ES-I3 (cell line): Measurements from ENCODE around the gene TMEM245.
"Not testable (repeated sequence)": the region's sequence is repeated elsewhere in the genome, so short reads cannot be mapped to it uniquely, and the experiment has no call there.

ENCODE experiments used
- H3K36me3 ChIP-seq: 2 replicates; pipeline ENCODE4 v1.6.1; 2013; ENCODE audit warnings: mild to moderate bottlenecking, low read length, control low read depth, moderate library complexity; ENCODE audit not compliant: insufficient read depth
- H3K4me1 ChIP-seq: 2 replicates; pipeline ENCODE4 v1.6.1; 2013; ENCODE audit warnings: mild to moderate bottlenecking, control low read depth, low read length; ENCODE audit not compliant: insufficient read depth
- H3K9ac ChIP-seq: 2 replicates; pipeline ENCODE4 v1.6.1; 2013; ENCODE audit warnings: low read depth, mild to moderate bottlenecking, low read length, moderate library complexity
- H3K9me3 ChIP-seq: 2 replicates; pipeline ENCODE4 v1.6.1; 2013; ENCODE audit warnings: mild to moderate bottlenecking, low read length, moderate library complexity; ENCODE audit not compliant: control insufficient read depth, insufficient read depth

TMEM245 gene

GRCh38 chr9:109149089-109149488, 29.3 kb upstream of the TMEM245 start:
- Histone ChIP-seq H3K9ac (no peak overlapping the region), H3K9me3 (peaks cover 10% of the 10 kb centered on the region; the same call in 1 of the 2 replicates), H3K36me3 (no peaks in the 10 kb centered on the region), H3K4me1 (no peaks in the 10 kb centered on the region)

- Histone ChIP-seq H3K4me1 (no peaks in the 10 kb centered on the region), H3K9ac (no peak overlapping the region), H3K36me3 (no peaks in the 10 kb centered on the region), H3K9me3 (no peaks in the 10 kb centered on the region)
Measured at GRCh38 chr9:109145051-109145450, 25.3 kb upstream of the TMEM245 start.

DNA sequence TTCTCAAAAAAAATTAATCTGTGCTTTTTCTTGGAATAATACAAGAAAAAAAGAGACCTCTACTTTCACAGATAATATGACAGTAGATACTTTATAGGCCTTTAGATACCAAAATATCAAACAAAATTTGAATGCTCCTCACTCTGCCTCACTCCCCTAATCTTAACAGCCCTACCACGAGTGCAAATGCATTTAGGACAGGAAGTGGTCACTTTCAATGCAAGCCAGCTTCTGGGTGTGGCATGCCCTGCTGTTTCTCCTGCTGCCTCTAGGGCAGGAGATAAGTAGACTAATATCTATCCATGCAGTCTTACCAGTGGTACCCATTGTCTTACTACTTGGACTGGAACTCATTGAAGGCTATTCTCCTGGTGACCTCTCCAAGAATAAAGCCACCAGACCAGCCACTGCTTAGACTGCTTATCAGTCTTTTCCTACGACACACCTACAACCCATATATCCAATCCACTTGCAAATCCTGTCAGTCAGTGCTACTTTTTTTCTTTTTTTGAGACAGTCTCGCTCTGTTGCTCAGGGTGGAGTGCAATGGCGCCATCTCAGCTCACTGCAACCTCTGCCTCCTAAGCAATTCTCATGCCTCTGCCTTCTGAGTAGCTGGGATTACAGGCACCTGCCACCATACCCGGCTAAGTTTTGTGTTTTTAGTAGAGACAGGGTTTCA, 24.3 kb upstream of the TMEM245 start:
- Histone ChIP-seq H3K9me3 (no peaks in the 10 kb centered on the region), H3K9ac (no peak overlapping the region), H3K4me1 (no peaks in the 10 kb centered on the region), H3K36me3 (no peaks in the 10 kb centered on the region)

DNA sequence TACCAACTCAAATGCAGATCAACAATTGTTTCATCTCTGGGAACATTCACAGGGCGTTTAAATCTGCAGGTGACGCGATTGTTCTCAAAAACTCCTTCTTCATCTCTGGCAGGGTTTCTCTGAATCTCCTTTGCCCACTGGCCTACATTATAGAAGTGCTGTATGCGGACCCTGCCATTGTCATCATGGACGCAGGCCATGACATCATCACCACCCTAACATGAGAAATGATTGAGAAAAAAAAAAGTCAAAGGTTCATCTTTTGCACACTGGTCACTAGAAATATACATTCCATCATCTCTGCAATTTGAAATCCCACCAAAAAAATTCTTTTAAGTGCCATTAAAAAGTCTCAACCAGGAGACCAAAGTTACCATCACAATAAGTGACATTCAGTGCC, 21.6 kb upstream of the TMEM245 start:
- Histone ChIP-seq H3K36me3 (no peaks in the 10 kb centered on the region), H3K4me1 (no peaks in the 10 kb centered on the region), H3K9ac (no peak overlapping the region), H3K9me3 (no peaks in the 10 kb centered on the region)

GRCh38 chr9:109139851-109140250, 20.1 kb upstream of the TMEM245 start:
- Histone ChIP-seq H3K9me3 (no peaks in the 10 kb centered on the region), H3K36me3 (no peaks in the 10 kb centered on the region), H3K4me1 (no peaks in the 10 kb centered on the region), H3K9ac (no peak overlapping the region)

DNA sequence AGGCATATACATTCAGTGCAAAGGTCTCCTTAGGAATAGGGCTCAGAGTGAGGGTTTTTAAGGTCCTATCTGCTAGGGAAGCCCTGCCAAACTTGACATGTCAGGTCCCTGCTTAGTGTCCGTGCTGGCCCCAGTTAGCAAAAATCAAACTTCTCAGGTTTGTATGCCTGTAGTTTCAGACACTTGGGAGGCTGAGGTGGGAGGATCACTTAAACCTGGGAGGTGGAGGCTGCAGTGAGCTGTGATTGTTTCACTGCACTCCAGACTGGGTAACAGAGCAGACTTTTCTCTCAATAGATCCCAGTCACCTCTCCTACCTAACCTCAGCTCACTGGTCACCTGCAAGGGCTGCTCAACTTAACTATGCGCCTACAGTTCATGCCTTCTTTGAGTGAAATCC, 18.7 kb upstream of the TMEM245 start:
- Histone ChIP-seq H3K4me1 (no peaks in the 10 kb centered on the region), H3K36me3 (no peaks in the 10 kb centered on the region), H3K9ac (no peak overlapping the region), H3K9me3 (no peaks in the 10 kb centered on the region)

DNA sequence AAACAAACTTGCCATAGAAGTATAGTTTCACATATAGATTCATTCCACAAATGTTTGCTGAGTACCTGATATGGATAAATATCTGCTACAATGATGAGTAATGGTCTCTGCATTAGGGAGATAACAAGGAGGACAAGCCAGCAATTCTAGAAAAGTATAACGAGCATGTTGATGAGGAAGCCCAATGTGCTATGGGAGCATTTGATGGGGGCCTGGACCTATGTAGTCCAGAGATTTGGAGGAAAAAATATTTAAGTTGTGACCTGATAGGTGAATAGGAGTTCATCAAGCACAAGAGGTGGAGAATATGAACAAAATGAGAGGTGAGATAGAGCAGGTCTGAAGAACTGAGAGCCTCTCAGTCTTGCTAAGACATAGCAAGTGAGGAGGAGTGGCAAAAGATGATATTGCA, 14.4 kb upstream of the TMEM245 start:
- Histone ChIP-seq H3K36me3 (no peaks in the 10 kb centered on the region), H3K9me3 (no peaks in the 10 kb centered on the region), H3K9ac (no peak overlapping the region), H3K4me1 (no peaks in the 10 kb centered on the region)

- Histone ChIP-seq H3K4me1 (no peaks in the 10 kb centered on the region), H3K9ac (no peak overlapping the region), H3K36me3 (no peaks in the 10 kb centered on the region), H3K9me3 (no peaks in the 10 kb centered on the region)
Measured at GRCh38 chr9:109133533-109133932, 13.8 kb upstream of the TMEM245 start.

DNA sequence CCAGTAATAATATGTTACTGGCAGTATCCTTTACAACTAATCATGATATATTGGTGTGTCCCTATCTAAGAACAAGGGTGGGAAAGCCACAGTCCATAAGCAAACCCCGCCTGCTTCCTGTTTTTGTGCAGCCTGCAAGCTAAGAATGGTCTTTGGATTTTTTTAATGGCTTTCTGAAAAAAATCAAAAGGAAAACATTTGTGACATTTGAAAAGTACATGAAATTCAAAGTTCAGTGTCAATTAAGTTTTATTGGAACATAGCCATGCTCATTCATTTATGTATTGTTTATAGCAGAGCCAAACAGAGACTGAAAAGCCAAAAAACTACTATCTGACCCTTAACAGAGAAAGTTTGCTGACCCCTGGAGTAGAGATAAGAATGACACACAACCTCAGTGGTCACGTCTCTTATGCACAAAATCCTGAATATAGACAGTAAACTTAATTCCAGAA, 12.8 kb upstream of the TMEM245 start:
- no peaks in the 10 kb centered on the region for H3K36me3 ChIP-seq
- no peak overlapping the region for H3K9ac ChIP-seq
- no peaks in the 10 kb centered on the region for H3K4me1 ChIP-seq
- H3K9me3 ChIP-seq = no peaks in the 10 kb centered on the region

DNA sequence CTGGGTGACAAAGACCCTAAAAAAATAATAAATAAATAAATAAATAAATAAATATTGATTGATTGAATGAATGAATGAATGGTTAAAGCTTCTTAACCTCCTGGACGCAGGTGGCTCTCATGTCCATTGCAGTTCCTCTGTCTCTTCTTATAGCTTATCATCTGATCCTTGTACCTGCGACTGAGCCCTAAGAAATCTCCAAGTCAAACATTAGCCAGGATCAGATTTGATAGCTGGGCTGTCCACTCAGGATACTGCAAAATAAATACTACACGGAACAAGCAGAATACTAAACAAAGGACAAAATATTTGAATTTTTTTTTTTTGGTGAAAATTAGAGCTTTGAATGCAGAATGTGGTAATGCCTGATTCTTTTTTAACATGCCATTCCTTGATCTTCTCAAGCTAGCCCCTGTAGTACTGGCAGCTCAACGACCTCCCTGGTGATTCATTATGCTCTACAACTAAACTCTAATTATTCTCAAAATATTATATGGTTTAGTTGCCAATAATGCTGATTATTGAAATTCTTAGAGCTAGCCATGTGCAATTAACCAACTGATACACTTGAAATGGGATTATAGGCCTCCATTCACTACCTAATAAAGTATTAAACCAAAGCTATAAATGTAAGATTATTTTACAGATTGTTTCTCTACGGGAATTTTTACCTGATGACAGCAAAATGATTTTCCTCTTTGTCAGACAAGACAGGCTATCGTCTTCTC, 9.9 kb upstream of the TMEM245 start:
- no peaks in the 10 kb centered on the region for H3K9me3 ChIP-seq
- H3K36me3 ChIP-seq = no peaks in the 10 kb centered on the region
- H3K9ac ChIP-seq = no peak overlapping the region
- H3K4me1 ChIP-seq = no peaks in the 10 kb centered on the region

DNA sequence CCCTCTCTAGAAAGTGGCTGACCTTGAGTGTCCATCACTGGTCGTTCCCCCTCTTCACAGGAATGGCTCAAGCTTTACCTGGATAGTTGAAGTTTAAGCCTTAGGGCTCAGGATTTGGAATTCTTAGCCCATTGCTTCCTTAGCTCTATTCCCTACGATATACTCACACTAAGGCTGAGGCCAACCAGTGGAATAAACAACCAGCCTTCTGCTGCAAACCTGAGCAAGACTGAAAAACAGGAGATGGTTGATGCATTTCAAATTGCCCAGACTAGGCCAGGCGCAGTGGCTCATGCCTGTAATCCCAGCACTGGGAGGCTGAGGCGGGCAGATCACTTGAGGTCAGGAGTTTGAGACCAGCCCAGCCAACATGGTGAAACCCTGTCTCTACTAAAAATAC, 6.9 kb upstream of the TMEM245 start:
- not testable (repeated sequence) for H3K9me3 ChIP-seq, H3K9ac ChIP-seq, H3K4me1 ChIP-seq, H3K36me3 ChIP-seq

DNA sequence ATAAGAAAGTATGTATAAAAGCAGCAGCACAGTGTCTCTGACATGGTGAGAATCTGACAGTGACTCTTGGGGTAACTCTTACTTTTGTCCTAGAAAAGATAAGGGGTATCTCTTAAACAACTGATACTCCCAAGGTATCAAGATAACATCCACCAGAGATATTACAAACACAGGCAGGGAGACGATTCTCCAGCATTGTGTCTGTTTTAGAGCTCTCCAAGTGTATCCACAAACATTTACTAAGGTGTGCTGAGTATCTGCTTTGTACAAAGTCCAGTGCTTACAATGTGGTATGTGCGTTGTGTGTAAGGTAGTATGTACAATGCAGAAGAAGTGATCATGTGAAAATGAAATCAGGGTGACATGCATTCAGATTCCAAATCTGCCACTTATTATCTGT, 4.4 kb upstream of the TMEM245 start:
- Histone ChIP-seq H3K9me3 (no peaks in the 10 kb centered on the region), H3K36me3 (no peaks in the 10 kb centered on the region), H3K9ac (no peak overlapping the region), H3K4me1 (peaks cover 15% of the 10 kb centered on the region)

DNA sequence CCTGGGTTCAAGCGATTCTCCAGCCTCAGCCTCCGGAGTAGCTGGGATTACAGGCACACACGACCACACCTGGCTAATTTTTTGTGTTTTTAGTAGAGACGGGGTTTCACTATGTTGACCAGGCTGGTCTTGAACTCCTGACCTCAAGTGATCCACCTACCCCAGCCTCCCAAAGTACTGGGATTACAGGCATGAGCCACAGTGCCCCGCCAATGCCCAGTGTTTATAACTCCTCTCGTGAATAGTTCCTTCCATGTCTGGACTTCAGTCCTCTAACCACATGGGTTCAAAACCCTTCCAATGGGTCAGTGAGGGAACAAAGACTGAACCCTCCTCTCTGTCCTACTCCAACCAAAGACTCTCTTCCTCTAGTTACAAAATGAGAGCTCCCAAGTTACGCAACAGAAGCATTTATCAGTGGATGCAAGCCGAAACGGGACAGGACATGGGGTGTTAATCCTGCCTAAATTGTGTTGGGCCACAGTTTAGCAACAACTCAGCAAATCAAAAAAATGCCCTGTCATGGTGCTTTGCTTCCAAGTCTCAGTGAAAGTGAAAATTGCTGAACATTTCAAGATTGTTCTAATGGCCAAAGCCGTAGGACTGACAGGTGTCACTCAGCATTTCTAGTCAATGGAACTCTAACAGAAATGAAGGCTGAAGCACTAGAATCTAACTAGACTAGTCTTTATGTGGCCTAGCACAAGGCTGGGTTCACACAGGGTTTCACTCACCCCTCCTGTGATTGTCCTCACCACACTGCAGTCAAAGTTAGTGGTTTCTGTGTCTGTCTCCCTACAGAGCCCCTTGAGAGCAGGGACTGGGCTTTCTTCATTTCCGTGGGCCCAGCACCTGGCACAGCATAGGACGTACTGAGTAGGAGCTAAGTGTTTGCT, 3.2 kb upstream of the TMEM245 start:
- H3K36me3 ChIP-seq = no peaks in the 10 kb centered on the region
- peaks cover 17% of the 10 kb centered on the region for H3K4me1 ChIP-seq
- no peaks in the 10 kb centered on the region for H3K9me3 ChIP-seq
- H3K9ac ChIP-seq = no peak overlapping the region

GRCh38 chr9:109121232-109121796, 1.6 kb upstream of the TMEM245 start:
- Histone ChIP-seq H3K36me3 (no peaks in the 10 kb centered on the region), H3K9ac (no peak overlapping the region), H3K4me1 (peaks cover 20% of the 10 kb centered on the region), H3K9me3 (no peaks in the 10 kb centered on the region)
